ENCODE data around the gene OS9. TPM values are rescaled to one million over a fixed set of nuclear protein-coding genes. Genes with fewer than 3 reads are reported as not detected.

The OS9 gene
- total and polyA plus RNA-seq, 4 donors = 139 to 253 (median 230) TPM

GRCh38 chr12:57736741-57737466, 43.0 kb downstream of the OS9 start:
- Histone ChIP-seq H3K27me3 (ENCODE audit: control insufficient read depth in 1 of 2, insufficient read depth in 2 of 2, low read length in 1 of 2) (no peaks in the 10 kb centered on the region), H3K9me3 (ENCODE audit: control insufficient read depth, low read length) (no peaks in the 10 kb centered on the region), H3K36me3 (ENCODE audit: control insufficient read depth in 1 of 2, insufficient read depth in 2 of 2, low read length in 1 of 2) (no peaks in the 10 kb centered on the region), H3K27ac (ENCODE audit: low read depth in 1 of 2, low read length in 2 of 2) (no peak overlapping the region), H3K4me1 (ENCODE audit: control insufficient read depth in 1 of 2, insufficient read depth in 2 of 2, low read length in 2 of 2) (no peaks in the 10 kb centered on the region), H3K4me3 (ENCODE audit: low read length in 2 of 2) (no peak overlapping the region)
- DNase-seq (no peak), ATAC-seq (ENCODE audit: low FRiP score) (no peak)
- intact Hi-C loops (cut with DNase I) = no loop called here
- WGBS, 2 donors = 4 to 9% methylated on average over 28 to 31 of the region's 31 CpGs

- no peaks in the 10 kb centered on the region for H3K27me3 ChIP-seq (ENCODE audit: control insufficient read depth in 1 of 2, insufficient read depth in 2 of 2, low read length in 1 of 2)
- no peaks in the 10 kb centered on the region for H3K4me1 ChIP-seq (ENCODE audit: control insufficient read depth in 1 of 2, insufficient read depth in 2 of 2, low read length in 2 of 2)
- H3K36me3 ChIP-seq (ENCODE audit: control insufficient read depth in 1 of 2, insufficient read depth in 2 of 2, low read length in 1 of 2) = no peaks in the 10 kb centered on the region
- ATAC-seq (ENCODE audit: low FRiP score) (no peak), DNase-seq (no peak)
- H3K4me3 ChIP-seq (ENCODE audit: low read length in 2 of 2) = peak overlapping the region; percentile 21 to 41
- H3K9me3 ChIP-seq (ENCODE audit: control insufficient read depth, low read length) = no peaks in the 10 kb centered on the region
- H3K27ac ChIP-seq (ENCODE audit: low read depth in 1 of 2, low read length in 2 of 2) = no peak overlapping the region
- intact Hi-C loops (cut with DNase I) = no loop called here
- 3 to 6% methylated on average over 56 to 110 of the region's 110 CpGs for WGBS, 2 donors
These were observed 43.8 kb downstream of the OS9 start for GRCh38 chr12:57737467-57738460.

GRCh38 chr12:57738661-57739237, 44.8 kb downstream of the OS9 start, which contains the start of gene AGAP2:
Gene AGAP2, minus strand, starts transcription at chr12:57738742. Its CDS starts 496 bp downstream, at chr12:57738246.
- intact Hi-C loops (cut with DNase I) = no loop called here
- peak within 1 kb of the TSS; percentile 21 to 41 for H3K4me3 ChIP-seq (ENCODE audit: low read length in 2 of 2)
- ATAC-seq (ENCODE audit: low FRiP score) (no peak), DNase-seq (no peak)
- 3 to 5% methylated on average over 24 to 36 of the region's 36 CpGs for WGBS, 2 donors
- H3K9me3 ChIP-seq (ENCODE audit: control insufficient read depth, low read length) = no peaks in the 10 kb centered on the region
- H3K4me1 ChIP-seq (ENCODE audit: control insufficient read depth in 1 of 2, insufficient read depth in 2 of 2, low read length in 2 of 2) = no peaks in the 10 kb centered on the region
- no peaks in the 10 kb centered on the region for H3K36me3 ChIP-seq (ENCODE audit: control insufficient read depth in 1 of 2, insufficient read depth in 2 of 2, low read length in 1 of 2)
- H3K27ac ChIP-seq (ENCODE audit: low read depth in 1 of 2, low read length in 2 of 2) = no peak within 1 kb of the TSS
- H3K27me3 ChIP-seq (ENCODE audit: control insufficient read depth in 1 of 2, insufficient read depth in 2 of 2, low read length in 1 of 2) = no peaks in the 10 kb centered on the region

GRCh38 chr12:57739387-57739786, 45.5 kb downstream of the OS9 start:
- no peak for ATAC-seq (ENCODE audit: low FRiP score)
- no peaks in the 10 kb centered on the region for H3K36me3 ChIP-seq (ENCODE audit: control insufficient read depth in 1 of 2, insufficient read depth in 2 of 2, low read length in 1 of 2)
- H3K27me3 ChIP-seq (ENCODE audit: control insufficient read depth in 1 of 2, insufficient read depth in 2 of 2, low read length in 1 of 2) = no peaks in the 10 kb centered on the region
- H3K4me3 ChIP-seq (ENCODE audit: low read length in 2 of 2) = no peak overlapping the region
- intact Hi-C loops (cut with DNase I) = no loop called here
- H3K27ac ChIP-seq (ENCODE audit: low read depth in 1 of 2, low read length in 2 of 2) = no peak overlapping the region
- WGBS, 2 donors = 9 to 16% methylated on average over 7 of the region's 7 CpGs
- no peaks in the 10 kb centered on the region for H3K9me3 ChIP-seq (ENCODE audit: control insufficient read depth, low read length)
- no peak for DNase-seq
- H3K4me1 ChIP-seq (ENCODE audit: control insufficient read depth in 1 of 2, insufficient read depth in 2 of 2, low read length in 2 of 2) = no peaks in the 10 kb centered on the region

GRCh38 chr12:57739914-57740538, 46.1 kb downstream of the OS9 start:
- Histone ChIP-seq H3K27ac (ENCODE audit: low read depth in 1 of 2, low read length in 2 of 2) (no peak overlapping the region), H3K9me3 (ENCODE audit: control insufficient read depth, low read length) (no peaks in the 10 kb centered on the region), H3K4me3 (ENCODE audit: low read length in 2 of 2) (no peak overlapping the region), H3K27me3 (ENCODE audit: control insufficient read depth in 1 of 2, insufficient read depth in 2 of 2, low read length in 1 of 2) (no peaks in the 10 kb centered on the region), H3K4me1 (ENCODE audit: control insufficient read depth in 1 of 2, insufficient read depth in 2 of 2, low read length in 2 of 2) (no peaks in the 10 kb centered on the region), H3K36me3 (ENCODE audit: control insufficient read depth in 1 of 2, insufficient read depth in 2 of 2, low read length in 1 of 2) (no peaks in the 10 kb centered on the region)
- 18 to 26% methylated on average over 5 to 10 of the region's 10 CpGs for WGBS, 2 donors
- DNase-seq = no peak
- no peak for ATAC-seq (ENCODE audit: low FRiP score)
- intact Hi-C loops (cut with DNase I) = no loop called here

GRCh38 chr12:57740656-57741412, 46.9 kb downstream of the OS9 start:
- Histone ChIP-seq H3K4me1 (ENCODE audit: control insufficient read depth in 1 of 2, insufficient read depth in 2 of 2, low read length in 2 of 2) (no peaks in the 10 kb centered on the region), H3K4me3 (ENCODE audit: low read length in 2 of 2) (no peak overlapping the region), H3K36me3 (ENCODE audit: control insufficient read depth in 1 of 2, insufficient read depth in 2 of 2, low read length in 1 of 2) (no peaks in the 10 kb centered on the region), H3K27me3 (ENCODE audit: control insufficient read depth in 1 of 2, insufficient read depth in 2 of 2, low read length in 1 of 2) (no peaks in the 10 kb centered on the region), H3K27ac (ENCODE audit: low read depth in 1 of 2, low read length in 2 of 2) (no peak overlapping the region), H3K9me3 (ENCODE audit: control insufficient read depth, low read length) (no peaks in the 10 kb centered on the region)
- ATAC-seq (ENCODE audit: low FRiP score) = no peak
- no peak for DNase-seq
- WGBS, 2 donors = 68 to 71% methylated on average over 5 of the region's 5 CpGs
- intact Hi-C loops (cut with DNase I) = no loop called here

- Histone ChIP-seq H3K36me3 (ENCODE audit: control insufficient read depth in 1 of 2, insufficient read depth in 2 of 2, low read length in 1 of 2) (no peaks in the 10 kb centered on the region), H3K9me3 (ENCODE audit: control insufficient read depth, low read length) (no peaks in the 10 kb centered on the region), H3K27ac (ENCODE audit: low read depth in 1 of 2, low read length in 2 of 2) (no peak overlapping the region), H3K27me3 (ENCODE audit: control insufficient read depth in 1 of 2, insufficient read depth in 2 of 2, low read length in 1 of 2) (no peaks in the 10 kb centered on the region), H3K4me1 (ENCODE audit: control insufficient read depth in 1 of 2, insufficient read depth in 2 of 2, low read length in 2 of 2) (no peaks in the 10 kb centered on the region), H3K4me3 (ENCODE audit: low read length in 2 of 2) (no peak overlapping the region)
- intact Hi-C loops (cut with DNase I) = no loop called here
- DNase-seq (no peak), ATAC-seq (ENCODE audit: low FRiP score) (no peak)
- 74 to 80% methylated on average over 1 of the region's 1 CpG for WGBS, 2 donors
These were observed 47.5 kb downstream of the OS9 start for GRCh38 chr12:57741413-57741789.

Data from aorta (tissue), 5 donors.